ENCODE data around the gene SULT1E1. TPM values are rescaled to one million over a fixed set of nuclear protein-coding genes. Genes with fewer than 3 reads are reported as not detected.
"Not testable (repeated sequence)": the region's sequence is repeated elsewhere in the genome, so short reads cannot be mapped to it uniquely, and the experiment has no call there.

Gene SULT1E1
- total and polyA plus RNA-seq, 4 donors: 1.8 to 63.0 (median 20.4) TPM

DNA sequence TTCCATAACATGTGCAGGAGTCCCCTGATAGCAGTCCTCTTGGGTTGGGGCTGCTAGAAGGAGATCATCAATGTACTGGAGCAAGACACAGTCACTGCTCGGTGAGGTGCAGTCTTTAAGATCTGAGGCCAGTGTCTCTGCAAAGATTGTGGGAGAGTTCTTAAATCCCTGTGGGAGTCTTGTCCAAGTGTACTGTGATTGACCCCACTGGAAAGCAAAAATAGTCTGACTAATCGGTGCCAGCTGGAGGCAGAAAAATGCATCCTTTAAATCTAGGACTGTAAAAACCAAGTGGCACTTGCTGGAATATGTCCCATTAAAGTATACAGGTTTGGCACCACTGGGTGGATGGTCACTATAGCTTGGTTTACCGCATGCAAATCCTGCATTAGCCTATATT, 31.1 kb downstream of the SULT1E1 start:
- no peaks in the 10 kb centered on the region for H3K27me3 ChIP-seq (ENCODE audit: control insufficient read depth in 4 of 4, insufficient read depth in 4 of 4, low read length in 3 of 4)
- no peak overlapping the region for H3K27ac ChIP-seq (ENCODE audit: low read depth in 1 of 2, low read length in 2 of 2)
- TF ChIP-seq EGR1 (IDR thresholded peaks at IDR 0.05; ENCODE audit: low read depth in 2 of 2) (no peak), TAF1 (conservative IDR thresholded peaks at IDR 0.05) (no peak), FOXA2 (IDR thresholded peaks at IDR 0.05) (no peak), RXRA (IDR thresholded peaks at IDR 0.05) (no peak), FOXA1 (IDR thresholded peaks at IDR 0.05) (no peak), SP1 (IDR thresholded peaks at IDR 0.05) (no peak), HNF4G (IDR thresholded peaks at IDR 0.05) (no peak), RAD21 (IDR thresholded peaks at IDR 0.05) (no peak), NR2F2 (IDR thresholded peaks at IDR 0.05) (no peak), GABPA (IDR thresholded peaks at IDR 0.05 in 1 of 2, conservative IDR thresholded peaks at IDR 0.05 in 1 of 2) (no peak), YY1 (IDR thresholded peaks at IDR 0.05) (no peak), JUND (IDR thresholded peaks at IDR 0.05) (no peak), HNF4A (conservative IDR thresholded peaks at IDR 0.05) (no peak)
- TF ChIP-seq, protein P1, sequence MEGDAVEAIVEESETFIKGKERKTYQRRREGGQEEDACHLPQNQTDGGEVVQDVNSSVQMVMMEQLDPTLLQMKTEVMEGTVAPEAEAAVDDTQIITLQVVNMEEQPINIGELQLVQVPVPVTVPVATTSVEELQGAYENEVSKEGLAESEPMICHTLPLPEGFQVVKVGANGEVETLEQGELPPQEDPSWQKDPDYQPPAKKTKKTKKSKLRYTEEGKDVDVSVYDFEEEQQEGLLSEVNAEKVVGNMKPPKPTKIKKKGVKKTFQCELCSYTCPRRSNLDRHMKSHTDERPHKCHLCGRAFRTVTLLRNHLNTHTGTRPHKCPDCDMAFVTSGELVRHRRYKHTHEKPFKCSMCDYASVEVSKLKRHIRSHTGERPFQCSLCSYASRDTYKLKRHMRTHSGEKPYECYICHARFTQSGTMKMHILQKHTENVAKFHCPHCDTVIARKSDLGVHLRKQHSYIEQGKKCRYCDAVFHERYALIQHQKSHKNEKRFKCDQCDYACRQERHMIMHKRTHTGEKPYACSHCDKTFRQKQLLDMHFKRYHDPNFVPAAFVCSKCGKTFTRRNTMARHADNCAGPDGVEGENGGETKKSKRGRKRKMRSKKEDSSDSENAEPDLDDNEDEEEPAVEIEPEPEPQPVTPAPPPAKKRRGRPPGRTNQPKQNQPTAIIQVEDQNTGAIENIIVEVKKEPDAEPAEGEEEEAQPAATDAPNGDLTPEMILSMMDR (IDR thresholded peaks at IDR 0.05; ENCODE audit: low read depth, low read length, missing input control): no peak
- TF ChIP-seq, protein P2, sequence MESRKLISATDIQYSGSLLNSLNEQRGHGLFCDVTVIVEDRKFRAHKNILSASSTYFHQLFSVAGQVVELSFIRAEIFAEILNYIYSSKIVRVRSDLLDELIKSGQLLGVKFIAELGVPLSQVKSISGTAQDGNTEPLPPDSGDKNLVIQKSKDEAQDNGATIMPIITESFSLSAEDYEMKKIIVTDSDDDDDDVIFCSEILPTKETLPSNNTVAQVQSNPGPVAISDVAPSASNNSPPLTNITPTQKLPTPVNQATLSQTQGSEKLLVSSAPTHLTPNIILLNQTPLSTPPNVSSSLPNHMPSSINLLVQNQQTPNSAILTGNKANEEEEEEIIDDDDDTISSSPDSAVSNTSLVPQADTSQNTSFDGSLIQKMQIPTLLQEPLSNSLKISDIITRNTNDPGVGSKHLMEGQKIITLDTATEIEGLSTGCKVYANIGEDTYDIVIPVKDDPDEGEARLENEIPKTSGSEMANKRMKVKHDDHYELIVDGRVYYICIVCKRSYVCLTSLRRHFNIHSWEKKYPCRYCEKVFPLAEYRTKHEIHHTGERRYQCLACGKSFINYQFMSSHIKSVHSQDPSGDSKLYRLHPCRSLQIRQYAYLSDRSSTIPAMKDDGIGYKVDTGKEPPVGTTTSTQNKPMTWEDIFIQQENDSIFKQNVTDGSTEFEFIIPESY (IDR thresholded peaks at IDR 0.05): no peak
- TF ChIP-seq, protein P3, sequence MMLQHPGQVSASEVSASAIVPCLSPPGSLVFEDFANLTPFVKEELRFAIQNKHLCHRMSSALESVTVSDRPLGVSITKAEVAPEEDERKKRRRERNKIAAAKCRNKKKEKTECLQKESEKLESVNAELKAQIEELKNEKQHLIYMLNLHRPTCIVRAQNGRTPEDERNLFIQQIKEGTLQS (IDR thresholded peaks at IDR 0.05): no peak
- TF ChIP-seq, protein P4, sequence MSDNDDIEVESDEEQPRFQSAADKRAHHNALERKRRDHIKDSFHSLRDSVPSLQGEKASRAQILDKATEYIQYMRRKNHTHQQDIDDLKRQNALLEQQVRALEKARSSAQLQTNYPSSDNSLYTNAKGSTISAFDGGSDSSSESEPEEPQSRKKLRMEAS (IDR thresholded peaks at IDR 0.05): no peak
- TF ChIP-seq, protein P5, sequence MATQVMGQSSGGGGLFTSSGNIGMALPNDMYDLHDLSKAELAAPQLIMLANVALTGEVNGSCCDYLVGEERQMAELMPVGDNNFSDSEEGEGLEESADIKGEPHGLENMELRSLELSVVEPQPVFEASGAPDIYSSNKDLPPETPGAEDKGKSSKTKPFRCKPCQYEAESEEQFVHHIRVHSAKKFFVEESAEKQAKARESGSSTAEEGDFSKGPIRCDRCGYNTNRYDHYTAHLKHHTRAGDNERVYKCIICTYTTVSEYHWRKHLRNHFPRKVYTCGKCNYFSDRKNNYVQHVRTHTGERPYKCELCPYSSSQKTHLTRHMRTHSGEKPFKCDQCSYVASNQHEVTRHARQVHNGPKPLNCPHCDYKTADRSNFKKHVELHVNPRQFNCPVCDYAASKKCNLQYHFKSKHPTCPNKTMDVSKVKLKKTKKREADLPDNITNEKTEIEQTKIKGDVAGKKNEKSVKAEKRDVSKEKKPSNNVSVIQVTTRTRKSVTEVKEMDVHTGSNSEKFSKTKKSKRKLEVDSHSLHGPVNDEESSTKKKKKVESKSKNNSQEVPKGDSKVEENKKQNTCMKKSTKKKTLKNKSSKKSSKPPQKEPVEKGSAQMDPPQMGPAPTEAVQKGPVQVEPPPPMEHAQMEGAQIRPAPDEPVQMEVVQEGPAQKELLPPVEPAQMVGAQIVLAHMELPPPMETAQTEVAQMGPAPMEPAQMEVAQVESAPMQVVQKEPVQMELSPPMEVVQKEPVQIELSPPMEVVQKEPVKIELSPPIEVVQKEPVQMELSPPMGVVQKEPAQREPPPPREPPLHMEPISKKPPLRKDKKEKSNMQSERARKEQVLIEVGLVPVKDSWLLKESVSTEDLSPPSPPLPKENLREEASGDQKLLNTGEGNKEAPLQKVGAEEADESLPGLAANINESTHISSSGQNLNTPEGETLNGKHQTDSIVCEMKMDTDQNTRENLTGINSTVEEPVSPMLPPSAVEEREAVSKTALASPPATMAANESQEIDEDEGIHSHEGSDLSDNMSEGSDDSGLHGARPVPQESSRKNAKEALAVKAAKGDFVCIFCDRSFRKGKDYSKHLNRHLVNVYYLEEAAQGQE (IDR thresholded peaks at IDR 0.05): no peak
- no peaks in the 10 kb centered on the region for H3K9me3 ChIP-seq (ENCODE audit: control insufficient read depth in 4 of 4, low read length in 3 of 4)
- H3K4me3 ChIP-seq (ENCODE audit: low read depth in 1 of 3, low read length in 3 of 3): no peak overlapping the region
- DNase-seq (ENCODE audit: low spot score): no peak
- H3K4me1 ChIP-seq (ENCODE audit: control insufficient read depth in 4 of 4, insufficient read depth in 4 of 4, low read length in 3 of 4): peaks cover 11 to 42% (median 35%) of the 10 kb centered on the region in 4 donors
- no peaks in the 10 kb centered on the region for H3K36me3 ChIP-seq (ENCODE audit: control insufficient read depth in 4 of 4, insufficient read depth in 3 of 4, low read depth in 1 of 4, low read length in 3 of 4)
- no peak overlapping the region for H3K9ac ChIP-seq (ENCODE audit: low read depth in 1 of 2, low read length in 2 of 2)
- WGBS: 93% methylated on average over 3 of the region's 3 CpGs

DNA sequence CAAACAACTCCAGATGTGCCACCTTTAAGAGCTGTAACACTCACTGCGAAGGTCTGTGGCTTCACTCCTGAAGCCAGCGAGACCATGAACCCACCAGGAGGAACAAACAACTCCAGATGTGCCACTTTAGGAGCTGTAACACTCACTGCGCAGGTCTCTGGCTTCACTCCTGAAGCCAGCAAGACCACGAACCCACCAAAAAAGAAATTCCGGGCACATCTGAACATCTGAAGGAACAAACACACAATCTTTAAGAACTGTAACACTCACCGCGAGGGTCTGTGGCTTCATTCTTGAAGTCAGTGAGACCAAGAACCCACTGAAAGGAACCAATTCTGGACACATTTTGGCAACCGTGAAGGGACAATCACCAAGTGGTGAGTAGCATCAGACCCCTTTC, 34.9 kb downstream of the SULT1E1 start:
- H3K27ac ChIP-seq (ENCODE audit: low read depth in 1 of 2, low read length in 2 of 2); H3K4me3 ChIP-seq (ENCODE audit: low read depth in 1 of 3, low read length in 3 of 3); H3K27me3 ChIP-seq (ENCODE audit: control insufficient read depth in 4 of 4, insufficient read depth in 4 of 4, low read length in 3 of 4); H3K9ac ChIP-seq (ENCODE audit: low read depth in 1 of 2, low read length in 2 of 2); H3K36me3 ChIP-seq (ENCODE audit: control insufficient read depth in 4 of 4, insufficient read depth in 3 of 4, low read depth in 1 of 4, low read length in 3 of 4); DNase-seq (ENCODE audit: low spot score); H3K9me3 ChIP-seq (ENCODE audit: control insufficient read depth in 4 of 4, low read length in 3 of 4): not testable (repeated sequence)
- peaks cover 2 to 13% (median 6%) of the 10 kb centered on the region in 4 donors for H3K4me1 ChIP-seq (ENCODE audit: control insufficient read depth in 4 of 4, insufficient read depth in 4 of 4, low read length in 3 of 4)
- 68% methylated on average over 8 of the region's 8 CpGs for WGBS
